Testis (tissue), 2 donors: ENCODE results near the gene TFF3.

ENCODE experiments used
- CTCF ChIP-seq, 3 experiments: fragments of 450-650 bp in 2 of 3; fragments of 200-600 bp in 1 of 3; sonication (generic) in 1 of 3; IDR thresholded peaks; one replicate each; pipeline ENCODE4 v1.5.1; 2016 to 2019; ENCODE audit warnings: antibody characterized with exemption in 3 of 3, mild to moderate bottlenecking in 2 of 3, moderate library complexity in 1 of 3
- POLR2A ChIP-seq: fragments of 450-650 bp; IDR thresholded peaks from one replicate; pipeline ENCODE4 v1.6.1; 2017; ENCODE audit warnings: antibody characterized with exemption, mild to moderate bottlenecking, moderate library complexity

GRCh38 chr21:42317341-42317741, 2.1 kb upstream of the TFF3 start:
- no peak for TF ChIP-seq CTCF (IDR thresholded peaks at IDR 0.05)
- TF ChIP-seq POLR2A = no peak
